KOPT-K1 (cell line): ENCODE results near the gene ANKMY1.

ENCODE experiments used
- H3K27ac ChIP-seq: fragments of 200-600 bp; sonication (generic); 2 replicates; pipeline ENCODE4 v1.5.1; 2016; ENCODE audit warnings: antibody characterized with exemption, mild to moderate bottlenecking, low read depth, low read length; ENCODE audit not compliant: poor library complexity, severe bottlenecking
- H3K36me3 ChIP-seq: fragments of 200-600 bp; sonication (generic); 2 replicates; pipeline ENCODE4 v1.5.1; 2017; ENCODE audit warnings: antibody characterized with exemption, mild to moderate bottlenecking, low read length, moderate library complexity; ENCODE audit not compliant: insufficient read depth
- H3K9me3 ChIP-seq: fragments of 200-600 bp; sonication (generic); 2 replicates; pipeline ENCODE4 v1.5.1; 2017; ENCODE audit warnings: antibody characterized with exemption, low read length, mild to moderate bottlenecking; ENCODE audit not compliant: insufficient read depth, poor library complexity, severe bottlenecking

The ANKMY1 gene, protein sequence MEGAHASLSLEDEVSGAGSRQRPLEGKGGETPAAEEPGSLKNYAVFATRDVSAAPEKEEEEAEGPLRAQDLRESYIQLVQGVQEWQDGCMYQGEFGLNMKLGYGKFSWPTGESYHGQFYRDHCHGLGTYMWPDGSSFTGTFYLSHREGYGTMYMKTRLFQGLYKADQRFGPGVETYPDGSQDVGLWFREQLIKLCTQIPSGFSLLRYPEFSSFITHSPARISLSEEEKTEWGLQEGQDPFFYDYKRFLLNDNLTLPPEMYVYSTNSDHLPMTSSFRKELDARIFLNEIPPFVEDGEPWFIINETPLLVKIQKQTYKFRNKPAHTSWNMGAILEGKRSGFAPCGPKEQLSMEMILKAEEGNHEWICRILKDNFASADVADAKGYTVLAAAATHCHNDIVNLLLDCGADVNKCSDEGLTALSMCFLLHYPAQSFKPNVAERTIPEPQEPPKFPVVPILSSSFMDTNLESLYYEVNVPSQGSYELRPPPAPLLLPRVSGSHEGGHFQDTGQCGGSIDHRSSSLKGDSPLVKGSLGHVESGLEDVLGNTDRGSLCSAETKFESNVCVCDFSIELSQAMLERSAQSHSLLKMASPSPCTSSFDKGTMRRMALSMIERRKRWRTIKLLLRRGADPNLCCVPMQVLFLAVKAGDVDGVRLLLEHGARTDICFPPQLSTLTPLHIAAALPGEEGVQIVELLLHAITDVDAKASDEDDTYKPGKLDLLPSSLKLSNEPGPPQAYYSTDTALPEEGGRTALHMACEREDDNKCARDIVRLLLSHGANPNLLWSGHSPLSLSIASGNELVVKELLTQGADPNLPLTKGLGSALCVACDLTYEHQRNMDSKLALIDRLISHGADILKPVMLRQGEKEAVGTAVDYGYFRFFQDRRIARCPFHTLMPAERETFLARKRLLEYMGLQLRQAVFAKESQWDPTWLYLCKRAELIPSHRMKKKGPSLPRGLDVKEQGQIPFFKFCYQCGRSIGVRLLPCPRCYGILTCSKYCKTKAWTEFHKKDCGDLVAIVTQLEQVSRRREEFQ

DNA sequence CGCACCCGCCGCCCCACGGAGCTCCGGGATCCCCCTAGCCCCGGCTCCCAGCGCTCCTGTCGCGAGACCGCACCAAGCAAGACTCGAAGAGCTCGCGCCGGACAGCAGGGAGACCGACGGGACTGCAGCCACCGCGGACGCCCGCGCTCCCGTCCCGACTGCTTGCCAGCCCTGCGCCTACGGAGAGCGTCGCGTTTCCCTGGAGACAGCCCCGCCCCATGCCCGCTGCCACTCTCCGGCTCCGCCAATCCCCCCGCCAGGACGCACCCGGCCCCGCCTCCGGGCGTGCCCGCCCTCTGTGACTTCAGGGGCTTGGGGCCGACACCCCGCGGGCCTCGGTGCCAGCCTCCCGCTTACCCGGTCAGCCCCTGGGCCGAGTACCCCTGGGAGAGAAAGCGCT, at the start of gene ANKMY1:
TSS of gene ANKMY1 (minus strand) at position 181 of the 400 bp plus-strand sequence. CDS start 653 bp downstream, outside the sequence.
- Histone ChIP-seq H3K36me3 (peaks cover 60% of the 10 kb centered on the region), H3K27ac (no peak within 1 kb of the TSS), H3K9me3 (peaks cover 6% of the 10 kb centered on the region)

DNA sequence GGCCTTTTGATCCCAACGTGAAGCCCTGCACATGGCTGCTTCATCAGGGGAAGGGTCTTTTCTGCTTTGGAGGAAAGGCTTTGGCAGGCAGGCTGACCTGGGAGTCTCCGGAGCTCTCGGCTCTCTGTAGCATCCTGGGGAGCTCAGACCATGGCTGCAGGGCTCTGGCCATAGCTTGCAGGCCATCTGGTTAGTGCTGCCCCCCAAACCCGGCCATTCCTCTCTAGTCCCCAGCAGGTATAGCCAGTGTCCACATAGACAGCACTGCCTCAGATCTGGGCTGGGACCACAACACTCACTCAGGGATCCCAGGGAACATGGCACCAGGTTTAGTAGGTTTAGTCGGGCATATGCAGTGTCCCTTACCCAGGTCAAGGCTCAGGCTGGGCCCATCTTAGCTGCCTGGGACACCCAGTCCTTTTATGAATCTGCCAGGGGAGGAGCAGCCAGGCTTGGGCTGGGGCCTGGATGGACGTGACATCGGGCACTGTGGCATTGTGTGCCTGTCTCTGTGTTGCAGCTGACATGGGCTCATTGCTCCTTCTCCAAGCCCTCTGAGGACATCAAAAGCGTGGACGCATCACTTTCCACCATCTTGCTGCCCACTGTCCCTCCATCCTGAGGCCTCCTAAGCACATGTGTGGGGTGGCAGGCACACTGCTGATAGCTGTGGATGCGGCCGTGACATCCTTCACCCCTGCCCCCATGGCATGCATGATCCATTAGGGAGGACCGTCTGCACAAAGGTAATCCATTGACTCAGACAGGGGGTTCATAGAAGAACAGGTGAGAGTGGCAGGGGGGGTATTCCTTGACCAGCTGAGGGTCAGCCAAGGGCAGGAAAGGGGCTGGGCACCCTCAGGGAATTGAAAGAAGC, 48.3 kb upstream of the ANKMY1 start:
- Histone ChIP-seq H3K27ac (no peak overlapping the region), H3K9me3 (no peaks in the 10 kb centered on the region), H3K36me3 (peaks cover 12% of the 10 kb centered on the region)

DNA sequence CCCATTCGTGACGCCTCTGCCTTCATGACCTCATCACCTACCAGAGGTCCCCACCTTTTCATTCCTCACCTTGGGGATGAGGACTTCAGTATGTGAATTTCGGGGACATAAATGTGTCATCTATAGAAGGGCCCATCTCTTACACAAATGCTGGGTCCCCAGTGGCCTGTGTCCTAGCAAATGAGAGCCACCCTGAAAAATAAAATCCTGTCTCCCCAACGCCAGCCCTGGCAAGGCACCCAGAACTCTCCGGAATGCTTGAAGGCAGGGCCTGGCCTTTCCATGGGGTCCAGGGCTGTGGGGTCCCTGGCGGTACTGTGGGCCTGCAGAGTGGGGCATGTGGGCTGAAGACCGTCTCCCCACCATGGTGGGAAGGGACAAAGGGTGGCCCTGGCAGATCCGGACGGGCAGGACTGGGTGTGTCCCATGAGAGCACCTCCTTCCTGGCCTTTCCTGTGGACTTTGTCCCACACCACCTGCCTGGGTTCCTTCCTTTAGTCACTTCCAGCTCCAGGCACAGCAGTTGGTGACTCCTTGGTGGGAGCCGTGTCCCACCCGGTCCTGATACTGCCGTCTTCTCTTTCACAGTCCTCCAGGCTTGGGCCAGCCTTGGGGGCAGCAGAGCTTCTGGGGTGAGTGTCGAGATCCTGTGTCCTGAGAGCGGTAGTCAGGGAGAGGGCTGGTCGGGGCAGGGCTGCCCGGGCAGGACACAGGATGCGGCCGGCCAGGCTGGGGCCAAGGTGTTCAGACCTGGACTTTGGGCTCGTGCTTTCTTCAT, 47.3 kb upstream of the ANKMY1 start:
- no peak overlapping the region for H3K27ac ChIP-seq
- H3K9me3 ChIP-seq: no peaks in the 10 kb centered on the region

DNA sequence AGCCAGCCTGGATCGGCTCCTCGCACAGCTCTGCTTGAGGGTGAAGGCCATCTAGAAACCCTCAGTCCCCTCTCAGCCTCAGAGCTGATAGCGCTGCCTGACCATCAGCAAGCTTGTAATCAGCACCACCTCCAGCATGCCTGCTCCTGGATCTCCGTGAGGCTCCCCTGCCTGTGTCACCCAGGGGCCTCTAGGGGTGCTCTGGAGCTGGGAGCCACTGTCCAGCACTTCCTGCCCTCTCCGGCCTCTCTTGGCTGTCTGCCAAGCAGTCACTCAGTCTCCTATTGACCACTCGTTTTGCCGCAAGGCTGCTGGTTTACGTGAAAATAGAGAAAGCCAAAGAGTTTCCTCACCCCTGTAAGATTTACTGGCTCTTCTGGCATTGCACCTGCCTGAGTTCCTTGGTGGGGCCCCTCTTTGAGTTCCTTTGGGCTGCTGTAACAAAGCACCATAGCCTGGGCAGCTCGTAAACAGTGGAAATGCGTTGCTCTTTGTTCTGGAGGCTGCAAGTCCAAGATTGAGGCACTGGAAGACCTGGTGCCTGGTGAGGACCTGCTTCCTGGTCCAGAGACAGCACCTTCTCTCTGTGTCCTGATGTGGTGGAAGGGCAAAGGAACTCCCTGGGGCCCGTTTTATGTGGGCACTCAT, 46.6 kb upstream of the ANKMY1 start:
- Histone ChIP-seq H3K9me3 (no peaks in the 10 kb centered on the region), H3K36me3 (peaks cover 22% of the 10 kb centered on the region), H3K27ac (no peak overlapping the region)

More for the DNA sequence above, 47.3 kb upstream of the ANKMY1 start:
- H3K36me3 ChIP-seq: peaks cover 15% of the 10 kb centered on the region

DNA sequence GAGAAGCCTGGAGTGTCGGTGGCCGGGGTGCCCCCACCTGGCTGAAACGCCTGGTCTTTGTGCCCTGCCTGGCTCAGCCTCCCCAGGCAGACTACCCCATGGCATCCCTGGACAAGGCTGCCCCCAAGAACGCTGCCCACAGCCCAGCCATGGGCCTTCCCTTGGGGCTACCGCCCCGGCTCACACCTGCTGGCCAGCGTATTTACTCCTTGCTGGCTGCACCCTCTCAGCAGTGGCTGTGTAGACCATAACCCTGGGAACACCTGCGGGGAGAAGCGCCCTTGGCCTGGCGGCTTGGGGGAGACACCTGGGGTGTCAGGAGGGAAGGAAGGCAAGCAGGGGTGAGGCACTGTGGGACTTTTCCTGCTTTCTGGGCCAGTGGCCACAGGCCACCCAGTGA, 46.1 kb upstream of the ANKMY1 start:
- H3K27ac ChIP-seq: no peak overlapping the region

DNA sequence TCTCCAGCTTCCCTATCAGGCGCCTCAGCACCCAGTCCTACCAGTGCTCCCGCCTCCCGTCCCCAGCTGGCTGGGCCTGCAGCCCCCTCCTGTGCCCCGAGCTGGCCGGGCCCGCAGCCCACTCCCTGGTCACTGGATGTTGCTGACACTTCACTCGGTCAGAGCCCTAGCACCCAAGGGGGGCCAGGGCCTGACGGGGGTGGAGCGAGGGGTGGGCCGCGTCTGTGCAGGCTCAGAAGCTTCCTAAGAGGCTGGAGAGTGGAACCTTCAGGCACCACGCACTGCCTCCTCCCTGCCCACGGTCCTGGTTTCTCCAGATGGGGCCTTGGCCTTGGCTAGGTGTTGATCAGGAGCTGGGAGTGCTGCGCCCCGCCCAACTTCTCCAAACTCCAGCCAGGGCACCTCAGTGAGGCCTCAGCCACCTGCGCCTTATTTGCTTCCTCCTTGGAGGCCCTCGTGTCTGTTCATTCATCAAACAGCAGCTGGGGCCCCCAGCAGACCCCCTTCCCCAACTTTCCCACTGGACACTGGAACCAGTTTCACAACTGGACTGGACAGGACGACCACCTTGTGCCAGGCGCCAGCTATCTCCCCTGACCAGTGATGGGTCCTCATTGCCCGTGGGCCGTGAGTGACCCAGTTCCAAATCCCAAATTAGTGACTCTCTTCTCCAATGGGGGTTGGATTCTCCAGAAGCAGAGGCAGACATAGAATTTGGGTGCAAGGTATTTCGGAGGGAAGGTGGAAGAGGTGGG, 45.5 kb upstream of the ANKMY1 start:
- Histone ChIP-seq H3K9me3 (no peaks in the 10 kb centered on the region), H3K27ac (no peak overlapping the region), H3K36me3 (peaks cover 33% of the 10 kb centered on the region)

More for the DNA sequence above, 46.1 kb upstream of the ANKMY1 start:
- Histone ChIP-seq H3K36me3 (peaks cover 27% of the 10 kb centered on the region), H3K9me3 (no peaks in the 10 kb centered on the region)

DNA sequence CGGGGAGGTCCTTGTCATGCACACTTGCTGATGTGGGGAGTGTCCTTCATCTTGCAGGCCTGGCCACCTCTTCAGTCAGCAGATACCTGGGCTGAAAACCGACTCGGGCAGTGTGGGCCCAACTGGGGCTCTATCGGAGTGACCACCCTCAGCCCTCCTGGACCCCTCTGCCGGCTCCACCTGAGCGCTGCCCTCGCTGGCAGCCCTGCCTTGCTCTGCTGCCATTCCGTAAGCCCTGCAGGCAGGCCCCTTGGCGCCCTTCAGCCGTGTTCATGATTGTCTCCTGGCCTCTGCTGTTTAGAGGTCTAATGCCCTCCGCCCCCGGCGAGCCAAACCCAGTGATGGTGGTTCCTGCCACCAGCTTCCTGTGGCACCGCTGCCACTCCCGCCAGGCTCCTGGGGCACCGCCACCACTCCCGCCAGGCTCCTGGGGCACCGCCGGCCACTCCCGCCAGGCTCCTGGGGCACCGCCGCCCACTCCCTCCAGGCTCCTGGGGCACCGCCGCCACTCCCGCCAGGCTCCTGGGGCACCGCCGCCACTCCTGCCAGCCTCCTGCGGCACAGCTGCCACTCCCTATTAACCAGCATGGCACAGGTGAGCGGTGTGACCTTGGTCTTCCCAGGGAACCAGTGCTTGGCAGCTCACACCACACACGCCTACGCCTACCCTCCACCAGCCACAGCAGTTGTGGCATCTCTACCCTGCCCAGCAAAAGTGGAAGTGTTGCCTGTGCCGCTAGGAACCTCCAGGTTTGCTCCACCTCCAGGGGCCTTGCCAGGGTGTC, 44.7 kb upstream of the ANKMY1 start:
- peaks cover 39% of the 10 kb centered on the region for H3K36me3 ChIP-seq
- H3K9me3 ChIP-seq: no peaks in the 10 kb centered on the region
- no peak overlapping the region for H3K27ac ChIP-seq

DNA sequence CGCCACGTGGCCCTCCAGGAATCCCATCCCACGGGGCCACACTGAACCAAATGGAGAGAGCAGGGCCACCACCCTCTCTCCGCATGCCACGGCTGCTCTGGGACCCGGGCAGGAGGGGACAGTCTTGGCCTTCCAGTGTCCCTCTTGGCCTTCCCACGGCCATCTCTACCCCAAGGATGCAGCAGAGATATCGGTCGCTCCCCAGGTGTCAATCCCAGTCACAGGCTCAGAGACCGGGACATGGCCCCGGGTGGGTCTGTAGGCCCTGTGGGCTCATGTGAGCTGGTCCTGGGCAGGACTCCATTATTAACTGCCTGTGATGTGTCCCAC, 44.0 kb upstream of the ANKMY1 start:
- no peak overlapping the region for H3K27ac ChIP-seq
- no peaks in the 10 kb centered on the region for H3K9me3 ChIP-seq
- H3K36me3 ChIP-seq: peaks cover 46% of the 10 kb centered on the region

DNA sequence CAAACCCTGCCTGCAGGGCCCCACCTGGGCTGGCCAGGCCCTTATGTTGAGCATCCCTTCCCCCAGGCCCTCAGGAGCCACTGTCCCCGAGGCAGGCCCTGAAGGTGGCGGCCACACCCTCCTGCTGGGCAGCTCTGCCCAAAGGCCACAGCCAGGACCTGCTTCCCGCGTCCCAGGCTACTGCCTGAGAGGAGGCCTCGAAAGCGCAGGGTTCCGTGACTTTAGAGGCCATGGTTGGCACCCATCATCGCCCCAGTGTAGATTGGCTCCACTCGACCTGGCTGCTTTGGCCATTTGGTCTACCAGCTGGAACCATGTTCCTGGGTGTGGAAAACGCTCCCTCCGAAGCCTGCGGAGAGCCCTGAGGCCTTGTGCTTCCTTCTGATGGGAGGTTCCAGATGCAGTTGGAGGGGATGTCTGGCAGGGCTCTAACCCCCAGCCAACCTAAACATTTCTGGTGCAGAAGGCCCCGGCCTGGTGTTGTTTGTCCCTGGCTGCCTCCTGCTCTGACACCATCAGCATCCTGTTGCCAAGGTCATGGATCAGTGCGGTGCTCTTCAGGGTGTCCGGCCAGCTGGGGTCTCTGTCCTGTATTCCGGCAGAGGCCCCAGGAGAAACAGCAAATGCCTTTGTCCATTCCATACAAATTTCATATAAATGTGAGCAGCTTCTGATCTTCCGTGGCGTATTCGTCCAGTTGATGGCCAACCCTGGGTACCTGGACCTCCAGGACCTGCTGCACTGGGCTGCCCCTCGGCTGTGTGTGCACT, 43.5 kb upstream of the ANKMY1 start:
- peaks cover 51% of the 10 kb centered on the region for H3K36me3 ChIP-seq
- no peak overlapping the region for H3K27ac ChIP-seq
- no peaks in the 10 kb centered on the region for H3K9me3 ChIP-seq

DNA sequence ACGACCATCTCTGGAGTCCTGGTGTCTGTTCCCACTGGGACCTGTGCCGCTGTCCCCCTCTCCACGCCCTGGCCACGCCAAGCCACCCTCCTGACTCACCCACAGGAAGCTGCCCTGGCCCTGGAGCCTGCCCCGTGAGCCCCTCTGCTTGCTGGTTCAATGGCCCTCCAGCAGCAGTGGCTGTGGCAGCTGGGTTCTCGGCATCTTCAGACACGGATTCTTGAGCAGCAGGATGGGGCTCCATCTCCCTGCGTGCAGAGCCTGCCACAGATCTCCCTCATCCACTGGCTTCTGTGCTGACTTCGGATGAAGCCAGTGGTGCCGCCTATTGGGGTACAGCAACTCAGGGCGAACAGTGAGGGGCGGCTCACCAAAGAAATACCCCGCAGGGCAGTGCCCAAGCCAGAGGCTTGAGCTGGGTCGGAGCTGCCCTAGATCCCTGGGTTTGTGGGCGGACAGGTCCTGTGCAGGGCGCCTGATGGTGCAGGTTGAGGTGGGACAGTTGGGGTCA, 42.7 kb upstream of the ANKMY1 start:
- H3K27ac ChIP-seq: no peak overlapping the region
- no peaks in the 10 kb centered on the region for H3K9me3 ChIP-seq
- H3K36me3 ChIP-seq: peaks cover 58% of the 10 kb centered on the region

DNA sequence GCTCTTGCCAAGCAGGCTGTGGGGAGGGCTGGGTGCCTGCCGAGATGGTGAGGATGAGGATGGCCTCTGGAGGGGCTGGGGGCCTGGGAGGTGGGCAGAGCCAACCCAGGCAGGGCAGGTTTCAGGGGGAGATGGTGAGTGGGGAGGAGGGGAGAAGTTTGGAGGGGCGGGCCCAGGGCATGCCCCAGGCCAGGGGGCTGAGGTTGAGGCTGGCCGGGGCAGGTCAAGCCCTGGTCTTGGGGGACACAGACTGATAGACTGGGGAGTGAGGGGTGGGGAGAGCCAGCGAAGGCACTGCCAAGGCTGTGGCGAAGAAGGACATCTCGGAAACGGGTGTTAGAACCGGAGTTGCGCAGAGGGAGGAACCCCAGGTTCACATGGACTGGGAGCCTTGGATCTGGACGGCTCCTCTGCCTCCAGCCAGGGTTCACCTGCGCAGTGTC, 41.4 kb upstream of the ANKMY1 start:
- Histone ChIP-seq H3K27ac (no peak overlapping the region), H3K9me3 (no peaks in the 10 kb centered on the region), H3K36me3 (peaks cover 72% of the 10 kb centered on the region)
